ENCODE data around the gene ETS2.
A peak's percentile ranks its signal among the peaks of the same experiment; 100 is the strongest.
"Not testable (repeated sequence)": the region's sequence is repeated elsewhere in the genome, so short reads cannot be mapped to it uniquely, and the experiment has no call there.

The ETS2 gene

GRCh38 chr21:38818325-38818723 lies 12.6 kb downstream of the ETS2 start:
- DNase-seq (no peak), ATAC-seq (no peak)

DNA sequence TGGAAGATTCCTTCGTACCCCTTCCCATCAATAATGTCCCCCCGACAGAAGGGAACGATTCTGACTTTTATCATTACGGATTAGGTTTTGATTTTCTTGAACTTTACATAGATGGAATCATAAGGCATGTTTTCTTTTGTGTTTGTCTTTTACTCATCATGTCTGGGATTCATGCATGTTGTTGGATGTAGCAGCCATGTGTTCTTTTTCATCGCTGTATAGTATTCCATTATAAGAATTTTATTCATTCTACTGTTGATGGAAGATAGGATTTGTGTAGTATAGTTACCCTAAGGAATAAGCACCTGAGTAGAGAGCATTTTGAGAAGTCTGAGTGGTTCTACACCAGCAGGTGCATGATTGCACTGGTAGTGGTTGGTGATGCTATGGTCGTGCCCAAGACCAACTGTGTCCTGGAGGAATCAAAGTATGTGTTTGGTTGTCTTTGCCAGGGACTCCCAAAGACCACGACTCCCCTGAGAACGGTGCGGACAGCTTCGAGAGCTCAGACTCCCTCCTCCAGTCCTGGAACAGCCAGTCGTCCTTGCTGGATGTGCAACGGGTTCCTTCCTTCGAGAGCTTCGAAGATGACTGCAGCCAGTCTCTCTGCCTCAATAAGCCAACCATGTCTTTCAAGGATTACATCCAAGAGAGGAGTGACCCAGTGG lies 13.5 kb downstream of the ETS2 start:
- DNase-seq (no peak), ATAC-seq (no peak)

DNA sequence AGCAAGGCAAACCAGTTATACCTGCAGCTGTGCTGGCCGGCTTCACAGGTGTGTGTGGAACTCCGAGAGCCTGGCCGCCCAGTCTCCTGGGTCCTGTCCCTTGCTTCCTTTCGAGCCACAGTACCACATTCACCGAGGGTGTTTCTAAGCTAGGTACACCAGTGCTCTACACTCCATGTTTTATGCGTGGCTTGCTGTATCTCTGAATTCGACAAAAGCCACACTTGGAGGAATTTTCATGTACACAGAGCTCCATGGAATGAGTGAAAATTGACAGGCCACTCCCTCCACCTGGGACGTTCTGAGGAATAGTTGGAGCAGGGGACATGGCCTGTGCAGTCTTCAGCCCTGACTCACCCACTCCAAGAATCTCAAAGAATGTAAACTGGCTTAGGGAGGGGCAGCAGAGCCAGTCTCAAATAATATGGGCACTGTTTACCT lies 14.0 kb downstream of the ETS2 start:
- DNase-seq (no peak), ATAC-seq (no peak)

DNA sequence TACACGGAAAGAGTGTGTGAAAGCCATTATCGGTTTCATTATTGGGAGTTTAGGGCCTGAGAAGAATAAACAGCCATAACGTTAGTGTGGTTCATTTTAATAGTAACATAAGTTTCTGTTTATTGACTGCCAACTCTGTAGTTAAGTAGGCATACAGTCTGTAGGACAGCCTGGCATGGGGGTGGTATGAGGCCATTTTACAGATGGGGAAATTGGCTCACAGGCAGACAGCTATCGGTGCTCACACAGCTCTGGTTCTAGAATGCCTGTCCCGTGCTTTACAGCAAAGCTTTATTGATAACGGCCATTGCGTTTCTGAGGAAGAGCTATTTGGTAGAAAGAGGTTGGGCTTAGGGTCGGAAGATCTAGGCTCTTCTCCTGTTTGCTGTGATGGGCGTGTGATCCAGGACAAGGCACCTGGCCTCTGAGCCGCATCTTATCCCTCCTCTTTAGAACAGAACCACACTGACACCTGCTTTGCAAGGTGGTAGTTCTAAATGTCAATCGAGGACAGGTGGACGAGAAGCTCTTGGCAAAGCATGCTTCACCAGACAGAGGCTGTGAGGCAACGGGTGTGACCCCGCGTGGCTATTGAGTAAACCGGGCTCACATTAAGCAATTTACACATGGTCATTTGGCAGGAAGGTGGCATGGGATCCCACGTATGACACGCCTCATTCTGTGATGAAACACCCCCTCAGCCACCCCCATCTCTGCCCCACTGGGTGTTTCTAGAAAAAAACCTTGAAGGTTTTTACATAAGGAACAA lies 14.9 kb downstream of the ETS2 start:
- no peak for DNase-seq
- no peak for ATAC-seq

DNA sequence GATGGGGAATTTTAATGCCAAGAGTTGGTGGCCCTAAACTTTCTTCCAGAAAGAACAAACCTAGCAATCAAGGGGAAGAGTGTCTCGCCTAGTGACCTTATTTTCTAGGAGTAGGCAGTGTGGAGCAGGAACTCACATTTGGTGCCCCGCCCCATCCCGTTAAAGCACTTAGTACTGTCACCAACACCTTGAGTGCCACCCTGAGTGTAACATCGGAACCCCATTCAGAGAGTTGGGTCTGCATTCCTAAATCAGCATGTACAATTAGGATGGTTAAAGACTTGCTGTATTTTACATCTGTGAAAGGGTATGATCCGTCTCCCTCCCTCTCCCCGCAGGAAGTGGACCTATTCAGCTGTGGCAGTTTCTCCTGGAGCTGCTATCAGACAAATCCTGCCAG lies 15.5 kb downstream of the ETS2 start:
- no peak for ATAC-seq
- no peak for DNase-seq

GRCh38 chr21:38821959-38822682 lies 16.4 kb downstream of the ETS2 start:
- ATAC-seq (no peak), DNase-seq (no peak)

- no peak for ATAC-seq
Measured at GRCh38 chr21:38822778-38823238, 17.1 kb downstream of the ETS2 start.

DNA sequence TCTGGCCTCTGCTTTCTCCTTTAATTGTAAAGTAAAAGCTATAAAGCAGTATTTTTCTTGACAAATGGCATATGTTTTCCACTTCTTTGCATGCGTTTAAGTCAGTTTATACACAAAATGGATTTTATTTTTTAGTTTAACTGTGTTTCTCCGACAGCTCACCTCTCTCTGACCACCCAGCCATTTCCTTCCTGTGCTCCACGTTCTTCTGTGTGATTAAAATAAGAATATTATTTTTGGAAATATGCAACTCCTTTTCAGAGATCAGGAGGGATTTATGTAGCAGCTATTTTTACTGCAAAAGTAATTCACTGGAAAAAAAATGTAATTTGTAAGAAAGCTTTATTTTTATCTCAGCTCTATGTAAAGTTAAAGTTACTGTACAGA lies 18.0 kb downstream of the ETS2 start:
- ATAC-seq (no peak), DNase-seq (no peak)

More at GRCh38 chr21:38822778-38823238, 17.1 kb downstream of the ETS2 start:
- no peak for DNase-seq

DNA sequence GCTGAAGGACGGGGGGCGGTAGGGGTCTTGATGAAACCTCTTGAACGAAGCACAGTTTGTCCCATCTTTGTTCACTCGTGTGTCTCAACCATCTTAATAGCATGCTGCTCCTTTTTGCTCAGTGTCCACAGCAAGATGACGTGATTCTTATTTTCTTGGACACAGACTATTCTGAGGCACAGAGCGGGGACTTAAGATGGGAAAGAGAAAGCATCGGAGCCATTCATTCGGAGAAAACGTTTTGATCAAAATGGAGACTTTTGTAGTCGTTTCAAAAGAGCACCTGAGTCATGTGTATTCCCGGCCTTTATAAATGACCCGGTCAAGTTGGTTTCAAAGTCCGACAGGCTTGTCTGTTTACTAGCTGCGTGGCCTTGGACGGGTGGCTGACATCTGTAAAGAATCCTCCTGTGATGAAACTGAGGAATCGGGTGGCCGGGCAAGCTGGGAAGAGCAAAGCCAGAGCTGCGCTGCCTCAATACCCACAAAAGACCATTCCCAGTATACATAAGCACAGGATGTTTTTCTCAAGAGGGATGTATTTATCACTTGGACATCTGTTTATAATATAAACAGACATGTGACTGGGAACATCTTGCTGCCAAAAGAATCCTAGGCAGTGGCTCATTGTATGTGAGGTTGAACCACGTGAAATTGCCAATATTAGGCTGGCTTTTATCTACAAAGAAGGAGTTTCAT lies 18.5 kb downstream of the ETS2 start:
- no peak for ATAC-seq

DNA sequence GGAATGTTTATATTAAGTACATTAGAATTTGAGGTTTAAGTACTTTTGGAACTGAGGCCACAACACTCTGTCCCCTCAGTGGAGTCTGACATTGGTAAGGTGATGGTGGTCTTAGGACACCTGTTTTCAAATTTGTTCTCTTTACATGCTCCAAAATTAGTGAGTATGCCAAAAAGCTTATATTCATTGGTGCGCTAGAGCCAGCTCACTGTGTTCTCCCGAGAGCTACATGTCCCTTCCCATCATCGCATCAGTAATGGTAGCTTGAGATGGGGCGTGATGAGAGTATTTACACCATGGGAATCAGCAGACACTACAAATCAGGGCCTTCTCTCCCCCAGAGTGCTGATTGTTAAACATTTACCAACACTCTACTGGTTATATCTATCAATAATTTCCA lies 19.5 kb downstream of the ETS2 start:
- DNase-seq (no peak), ATAC-seq (no peak)

More for the DNA sequence above, 18.5 kb downstream of the ETS2 start:
- DNase-seq, result no peak

DNA sequence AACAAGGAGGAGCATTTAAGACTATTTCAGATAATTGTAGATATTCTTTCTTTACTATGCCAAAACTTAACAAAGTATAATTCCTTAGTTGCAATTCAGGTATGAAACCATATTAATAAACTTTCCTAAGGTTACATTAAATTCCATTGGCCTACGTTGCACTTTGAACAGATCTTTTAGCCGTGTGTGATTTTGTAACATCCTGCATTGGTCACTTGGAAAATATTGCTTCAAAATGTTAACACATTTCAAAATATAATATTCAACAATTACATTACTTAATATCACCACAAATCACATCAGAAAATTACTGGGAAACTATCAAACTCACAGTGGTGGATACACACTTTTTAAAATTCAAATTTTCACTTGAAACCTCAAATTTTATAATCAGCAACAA lies 20.2 kb downstream of the ETS2 start:
- DNase-seq (no peak), ATAC-seq (no peak)

DNA sequence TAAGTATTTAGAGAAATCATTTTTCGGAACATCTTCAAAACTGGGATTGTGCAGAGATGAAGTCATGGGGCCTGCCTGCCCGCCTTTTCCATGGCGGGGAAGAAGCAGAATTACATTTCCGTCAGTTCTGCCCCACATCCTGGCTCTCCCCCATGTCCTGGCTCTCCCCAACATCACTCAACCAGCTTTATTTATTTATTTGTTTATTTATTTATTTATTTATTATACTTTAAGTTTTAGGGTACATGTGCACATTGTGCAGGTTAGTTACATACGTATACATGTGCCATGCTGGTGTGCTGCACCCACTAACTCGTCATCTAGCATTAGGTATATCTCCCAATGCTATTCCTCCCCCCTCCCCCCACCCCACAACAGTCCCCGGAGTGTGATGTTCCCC lies 22.4 kb downstream of the ETS2 start:
- not testable (repeated sequence) for ATAC-seq, DNase-seq

- ATAC-seq (no peak), DNase-seq (no peak)
Measured at GRCh38 chr21:38830671-38831525, 25.2 kb downstream of the ETS2 start.

- peak; percentile 90 for ATAC-seq
- DNase-seq, result peak; percentile 27
Measured at GRCh38 chr21:38831526-38832467, 26.1 kb downstream of the ETS2 start.

- no peak for ATAC-seq
- DNase-seq, result no peak
Measured at GRCh38 chr21:38832664-38833063, 26.9 kb downstream of the ETS2 start.

GRCh38 chr21:38833117-38833516 lies 27.4 kb downstream of the ETS2 start:
- DNase-seq (no peak), ATAC-seq (no peak)

DNA sequence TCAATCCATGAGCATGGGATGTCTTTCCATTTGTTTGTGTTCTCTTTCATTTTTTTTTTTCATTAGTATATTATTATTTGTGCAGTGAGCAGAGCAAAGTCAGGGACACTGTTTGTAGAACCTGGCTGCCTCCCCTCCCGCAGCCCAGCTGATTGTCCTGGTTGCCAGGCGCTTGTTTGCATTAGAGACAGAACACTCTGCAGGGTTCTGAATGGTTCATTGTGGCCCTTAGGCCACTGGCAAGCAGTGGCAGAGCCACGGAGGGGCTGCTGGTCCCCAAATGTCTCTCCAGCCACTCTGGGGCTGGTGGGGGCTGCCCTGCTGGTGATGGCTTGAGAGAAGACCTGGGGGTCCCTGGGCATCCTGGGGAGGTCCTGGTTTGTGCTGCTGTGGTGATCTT lies 29.0 kb downstream of the ETS2 start:
- DNase-seq (no peak), ATAC-seq (no peak)

DNA sequence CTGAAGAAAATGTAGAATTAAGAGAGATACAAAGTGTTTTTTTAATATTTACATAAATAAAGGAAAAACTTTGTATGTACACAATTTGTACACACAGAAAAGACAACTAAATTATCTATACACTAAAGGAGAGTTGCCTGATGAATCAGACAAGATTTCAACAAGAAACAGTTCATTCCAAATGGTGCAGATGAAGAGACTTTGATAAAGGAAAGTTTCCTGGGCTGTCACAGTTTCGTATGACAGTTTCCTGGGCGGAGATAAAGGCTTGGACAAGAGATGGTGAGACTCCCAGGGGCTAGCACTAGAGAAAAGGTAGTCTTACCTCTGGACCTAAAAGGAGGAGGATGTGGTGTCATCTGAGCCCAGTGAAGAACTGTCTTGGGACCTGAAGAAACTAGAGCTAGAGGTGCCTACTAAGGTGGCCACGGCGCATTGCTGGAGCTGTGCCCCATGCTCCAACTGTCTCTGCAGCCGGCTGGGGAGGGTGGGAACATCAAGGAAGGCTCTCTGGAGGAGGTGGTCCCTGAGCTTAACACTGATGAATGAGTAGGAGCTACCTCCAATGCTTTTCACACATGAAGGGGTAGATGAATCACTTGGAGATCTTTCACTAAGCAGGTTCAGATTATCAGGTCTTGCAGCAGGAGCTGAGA lies 32.2 kb downstream of the ETS2 start:
- no peak for DNase-seq
- ATAC-seq, result no peak

DNA sequence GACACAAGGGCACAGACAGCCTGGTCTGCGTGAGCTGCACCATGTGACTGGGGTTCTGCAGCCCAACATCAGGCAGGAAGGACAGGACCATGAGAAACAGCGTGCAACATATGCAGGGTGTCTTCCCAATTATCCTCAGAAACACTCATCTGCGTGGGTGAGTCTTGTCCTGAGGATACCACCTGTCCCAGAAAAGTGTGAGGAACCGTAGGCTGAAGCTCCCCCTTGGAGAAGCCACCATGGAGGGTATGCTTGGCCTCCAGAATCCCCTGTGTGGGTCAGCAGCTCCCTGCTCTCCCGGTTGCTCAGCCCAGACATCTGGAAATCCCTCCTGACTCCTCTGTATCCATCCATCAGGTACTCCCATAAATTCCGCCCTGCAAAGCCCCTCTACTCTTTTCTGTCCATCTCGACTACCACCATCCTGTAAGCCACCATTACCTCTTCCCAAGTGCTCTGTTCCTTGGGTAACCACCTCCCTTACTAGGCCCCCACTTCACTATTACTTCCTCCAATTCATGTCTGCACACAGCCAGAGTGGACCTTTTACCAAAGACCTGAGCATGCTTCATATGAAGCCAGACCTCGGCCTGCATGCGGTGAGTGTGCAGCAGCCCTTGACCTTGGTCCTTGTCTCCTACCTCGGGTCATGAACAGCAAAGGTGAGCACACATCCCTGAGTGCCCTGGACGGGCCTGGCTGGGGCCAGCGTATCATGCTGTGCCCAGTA lies 33.0 kb downstream of the ETS2 start:
- DNase-seq (no peak), ATAC-seq (no peak)

Measured in stimulated activated naive CD8-positive, alpha-beta T cell treated with anti-CD3 and anti-CD28 coated beads, Interleukin-15, Interleukin-2, amounts not matched to agents 100 U/mL and 50 U/mL, for 24 hours (primary cell).